GM12878 (cell line): ENCODE measurements around the gene SNAPC4. TPM values are rescaled to one million over a fixed set of nuclear protein-coding genes. Genes with fewer than 3 reads are reported as not detected.
A peak's percentile ranks its signal among the peaks of the same experiment; 100 is the strongest.

ENCODE experiments used
- ASH2L ChIP-seq: fragments of 300-600, 200-600 bp; sonication (generic); IDR thresholded peaks from 2 replicates; pipeline ENCODE4 v1.6.1; 2017; ENCODE audit warnings: low read depth, mild to moderate bottlenecking, borderline replicate concordance
- BCLAF1 ChIP-seq: fragments of 450-650 bp; IDR thresholded peaks from 2 replicates; pipeline ENCODE4 v1.6.1; 2017; ENCODE audit warnings: antibody characterized with exemption, mild to moderate bottlenecking, moderate library complexity
- CHD2 ChIP-seq: IDR thresholded peaks from 2 replicates; pipeline ENCODE4 v1.6.1; 2011; ENCODE audit warnings: low read depth, low read length, improper control_type of control experiment, borderline replicate concordance
- CREB1 ChIP-seq: IDR thresholded peaks from 2 replicates; pipeline ENCODE4 v1.6.1; 2012; ENCODE audit warnings: low read depth, mild to moderate bottlenecking, inconsistent platforms
- FOS ChIP-seq: IDR thresholded peaks from 3 replicates; pipeline ENCODE4 v1.6.1; 2011; ENCODE audit warnings: borderline replicate concordance; ENCODE audit not compliant: insufficient read length; ENCODE audit errors: extremely low read depth
- KLF5 ChIP-seq: fragments of 450-650 bp; IDR thresholded peaks from 2 replicates; pipeline ENCODE4 v1.6.1; 2014; ENCODE audit warnings: mild to moderate bottlenecking; ENCODE audit not compliant: partially characterized antibody
- MAX ChIP-seq: IDR thresholded peaks from 2 replicates; pipeline ENCODE4 v1.6.1; 2012; ENCODE audit warnings: low read depth, low read length, improper control_type of control experiment
- MXI1 ChIP-seq: fragments of 150-350 bp; IDR thresholded peaks from 2 replicates; pipeline ENCODE4 v1.6.1; 2011; ENCODE audit warnings: low read depth, mild to moderate bottlenecking, inconsistent platforms, low read length, improper control_type of control experiment
- NR2F1 ChIP-seq: fragments of 450-650 bp; conservative IDR thresholded peaks from 2 replicates; pipeline ENCODE4 v1.6.1; 2017; ENCODE audit warnings: mild to moderate bottlenecking
- RBBP5 ChIP-seq: fragments of 200-600 bp; sonication (generic); conservative IDR thresholded peaks from 2 replicates; pipeline ENCODE4 v1.6.1; 2016
- RELA ChIP-seq: fragments of 450-650 bp; IDR thresholded peaks from 2 replicates; pipeline ENCODE4 v1.8.0; 2014; ENCODE audit warnings: borderline replicate concordance; ENCODE audit not compliant: partially characterized antibody
- SP1 ChIP-seq: IDR thresholded peaks from one replicate; pipeline ENCODE4 v1.6.1; 2011; ENCODE audit warnings: low read depth, low read length
- ZZZ3 ChIP-seq: IDR thresholded peaks from 2 replicates; pipeline ENCODE4 v1.6.1; 2011; ENCODE audit warnings: low read depth; ENCODE audit not compliant: control insufficient read depth, insufficient read length
- polyA plus RNA-seq, 11 experiments: library from polyadenylated mRNA; depleted of rRNA in 4 of 11; unstranded in 6 of 11; stranded (reverse) in 5 of 11; fragments of >200 nt; fragmentation: Nextera tagmentation in 4 of 11; fragmentation: Illumina TruSeq in 1 of 11; extraction: Ambion mirVana in 4 of 11; extraction: Trizol in 1 of 11; gene quantifications; 1 replicate in 1 of 11; 2 replicates in 10 of 11; pipeline versions ENCODE4 v1.2.1 to v1.2.3, GENCODE V29; 2011 to 2016; ENCODE audit warnings: inconsistent platforms in 2 of 11, missing spikeins in 2 of 11, low read depth in 1 of 11
- total RNA-seq, 4 experiments: library from RNA; depleted of rRNA in 3 of 4; stranded (reverse); fragments of >200 nt in 3 of 4; fragmentation: Illumina TruSeq in 1 of 4; extraction: Trizol in 1 of 4; gene quantifications; 2 replicates each; pipeline versions ENCODE4 v1.2.1 to v1.2.3, GENCODE V29; 2013 to 2021
- TF ChIP-seq, protein P1 (sequence below): fragments of 150-350 bp; IDR thresholded peaks from 2 replicates; pipeline ENCODE4 v1.6.1; 2014; ENCODE audit warnings: mild to moderate bottlenecking, low read depth, low read length
- TF ChIP-seq, protein P2 (sequence below): IDR thresholded peaks from 2 replicates; pipeline ENCODE4 v1.6.1; 2012; ENCODE audit warnings: low read depth, low read length, improper control_type of control experiment
- TF ChIP-seq, protein P3 (sequence below): IDR thresholded peaks from 2 replicates; pipeline ENCODE4 v1.6.1; 2012; ENCODE audit warnings: low read length, inconsistent platforms
- TF ChIP-seq, protein P4 (sequence below): IDR thresholded peaks from 2 replicates; pipeline ENCODE4 v1.6.1; 2011; ENCODE audit warnings: borderline replicate concordance, low read depth, mild to moderate bottlenecking, moderate library complexity, low read length; ENCODE audit not compliant: insufficient read depth, poor library complexity, severe bottlenecking

SNAPC4 gene
- total and polyA plus RNA-seq, 10 of the 15 experiments (the other 5 are each of a cell fraction or from before 2014, with no cell fraction given), result 0.42 to 19.8 (median 7.0) TPM

DNA sequence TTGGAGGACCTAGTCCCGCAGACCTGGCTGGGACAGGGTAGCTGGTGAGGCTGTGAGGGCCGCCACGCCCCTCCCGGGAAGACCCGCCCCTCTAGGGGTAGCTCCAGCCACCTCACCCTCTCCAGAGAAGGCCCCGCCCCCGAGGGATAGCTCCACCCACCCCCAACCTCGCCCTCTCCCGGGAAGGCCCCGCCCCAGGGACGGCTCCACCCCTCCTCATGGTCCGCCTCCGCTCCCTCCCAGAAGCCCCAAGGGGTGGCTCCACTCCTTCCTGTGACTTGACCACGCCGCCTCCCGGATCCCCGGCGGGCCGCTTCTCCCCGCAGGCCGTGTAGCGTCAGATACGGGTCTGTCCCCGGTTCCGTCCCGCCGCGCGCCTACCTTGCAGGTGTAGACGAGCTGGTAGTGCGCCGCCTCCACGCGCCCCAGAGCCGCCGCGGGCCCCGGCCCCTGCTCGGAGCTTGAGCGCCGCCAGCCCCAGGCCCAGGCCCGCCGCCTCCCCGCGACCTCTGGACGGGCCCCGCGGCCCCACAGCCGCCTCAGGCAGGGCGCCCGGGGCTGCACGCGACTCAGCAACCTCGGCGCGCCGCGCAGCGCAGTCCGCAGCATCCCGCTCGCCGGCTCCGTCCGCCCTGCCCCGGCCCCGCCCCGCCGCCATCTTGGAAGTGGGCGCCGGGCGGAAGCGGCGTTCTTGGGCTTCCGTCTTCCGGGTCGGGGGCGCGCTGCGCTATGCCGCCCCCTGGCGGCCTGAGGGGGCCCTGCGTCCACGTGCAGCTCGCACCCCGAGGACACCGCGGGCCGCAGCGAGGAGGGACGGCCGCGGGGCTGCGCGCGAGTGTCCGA lies 36.6 kb downstream of the SNAPC4 start, which contains the start of gene DNLZ (continued):
- TF ChIP-seq, protein P1, sequence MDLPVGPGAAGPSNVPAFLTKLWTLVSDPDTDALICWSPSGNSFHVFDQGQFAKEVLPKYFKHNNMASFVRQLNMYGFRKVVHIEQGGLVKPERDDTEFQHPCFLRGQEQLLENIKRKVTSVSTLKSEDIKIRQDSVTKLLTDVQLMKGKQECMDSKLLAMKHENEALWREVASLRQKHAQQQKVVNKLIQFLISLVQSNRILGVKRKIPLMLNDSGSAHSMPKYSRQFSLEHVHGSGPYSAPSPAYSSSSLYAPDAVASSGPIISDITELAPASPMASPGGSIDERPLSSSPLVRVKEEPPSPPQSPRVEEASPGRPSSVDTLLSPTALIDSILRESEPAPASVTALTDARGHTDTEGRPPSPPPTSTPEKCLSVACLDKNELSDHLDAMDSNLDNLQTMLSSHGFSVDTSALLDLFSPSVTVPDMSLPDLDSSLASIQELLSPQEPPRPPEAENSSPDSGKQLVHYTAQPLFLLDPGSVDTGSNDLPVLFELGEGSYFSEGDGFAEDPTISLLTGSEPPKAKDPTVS, result 0 out of 2 replicates have a peak, but pooled peaks have one; percentile 34
- TF ChIP-seq FOS (no peak), KLF5 (no peak), MAX (peak; percentile 100), RELA (peak; percentile 7), ZZZ3 (no peak), RBBP5 (no peak), SP1 (peak; percentile 60), BCLAF1 (0 out of 2 replicates have a peak, but pooled peaks have one; percentile 65), CREB1 (peak; percentile 67), NR2F1 (peak; percentile 74), ASH2L (0 out of 2 replicates have a peak, but pooled peaks have one; percentile 38), MXI1 (peak; percentile 63), CHD2 (peak; percentile 51; the same call in 1 of the 2 replicates)
- TF ChIP-seq, protein P2, sequence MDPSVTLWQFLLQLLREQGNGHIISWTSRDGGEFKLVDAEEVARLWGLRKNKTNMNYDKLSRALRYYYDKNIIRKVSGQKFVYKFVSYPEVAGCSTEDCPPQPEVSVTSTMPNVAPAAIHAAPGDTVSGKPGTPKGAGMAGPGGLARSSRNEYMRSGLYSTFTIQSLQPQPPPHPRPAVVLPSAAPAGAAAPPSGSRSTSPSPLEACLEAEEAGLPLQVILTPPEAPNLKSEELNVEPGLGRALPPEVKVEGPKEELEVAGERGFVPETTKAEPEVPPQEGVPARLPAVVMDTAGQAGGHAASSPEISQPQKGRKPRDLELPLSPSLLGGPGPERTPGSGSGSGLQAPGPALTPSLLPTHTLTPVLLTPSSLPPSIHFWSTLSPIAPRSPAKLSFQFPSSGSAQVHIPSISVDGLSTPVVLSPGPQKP, result 0 out of 2 replicates have a peak, but pooled peaks have one; percentile 55
- TF ChIP-seq, protein P3, sequence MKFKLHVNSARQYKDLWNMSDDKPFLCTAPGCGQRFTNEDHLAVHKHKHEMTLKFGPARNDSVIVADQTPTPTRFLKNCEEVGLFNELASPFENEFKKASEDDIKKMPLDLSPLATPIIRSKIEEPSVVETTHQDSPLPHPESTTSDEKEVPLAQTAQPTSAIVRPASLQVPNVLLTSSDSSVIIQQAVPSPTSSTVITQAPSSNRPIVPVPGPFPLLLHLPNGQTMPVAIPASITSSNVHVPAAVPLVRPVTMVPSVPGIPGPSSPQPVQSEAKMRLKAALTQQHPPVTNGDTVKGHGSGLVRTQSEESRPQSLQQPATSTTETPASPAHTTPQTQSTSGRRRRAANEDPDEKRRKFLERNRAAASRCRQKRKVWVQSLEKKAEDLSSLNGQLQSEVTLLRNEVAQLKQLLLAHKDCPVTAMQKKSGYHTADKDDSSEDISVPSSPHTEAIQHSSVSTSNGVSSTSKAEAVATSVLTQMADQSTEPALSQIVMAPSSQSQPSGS, result no peak
- TF ChIP-seq, protein P4, sequence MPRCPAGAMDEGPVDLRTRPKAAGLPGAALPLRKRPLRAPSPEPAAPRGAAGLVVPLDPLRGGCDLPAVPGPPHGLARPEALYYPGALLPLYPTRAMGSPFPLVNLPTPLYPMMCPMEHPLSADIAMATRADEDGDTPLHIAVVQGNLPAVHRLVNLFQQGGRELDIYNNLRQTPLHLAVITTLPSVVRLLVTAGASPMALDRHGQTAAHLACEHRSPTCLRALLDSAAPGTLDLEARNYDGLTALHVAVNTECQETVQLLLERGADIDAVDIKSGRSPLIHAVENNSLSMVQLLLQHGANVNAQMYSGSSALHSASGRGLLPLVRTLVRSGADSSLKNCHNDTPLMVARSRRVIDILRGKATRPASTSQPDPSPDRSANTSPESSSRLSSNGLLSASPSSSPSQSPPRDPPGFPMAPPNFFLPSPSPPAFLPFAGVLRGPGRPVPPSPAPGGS, result peak; percentile 10
